ENCODE results near the gene ARHGAP22. TPM values are rescaled to one million over a fixed set of nuclear protein-coding genes. Genes with fewer than 3 reads are reported as not detected.

Gene ARHGAP22
- total RNA-seq, 1 experiment from 2014 or later, result 9.9 TPM

GRCh38 chr10:48640326-48640725, 35.5 kb upstream of the ARHGAP22 start:
- 0 out of 4 replicates have a peak, but pooled peaks cover 0 to 6% of the 10 kb centered on the region in 2 experiments for H3K9me3 ChIP-seq (ENCODE audit: control insufficient read depth in 1 of 2, insufficient read depth in 1 of 2, low read depth in 1 of 2, low read length in 2 of 2)
- H3K36me3 ChIP-seq (ENCODE audit: control insufficient read depth in 1 of 2, insufficient read depth in 2 of 2, low read length in 2 of 2), result no peaks in the 10 kb centered on the region
- no peak overlapping the region for H3K4me2 ChIP-seq (ENCODE audit: low read length)
- H3K27me3 ChIP-seq (ENCODE audit: insufficient read depth, low read length), result no peaks in the 10 kb centered on the region
- DNase-seq (ENCODE audit: low read depth, low spot score) (no peak), ATAC-seq (no peak)
- H3K4me1 ChIP-seq (ENCODE audit: control insufficient read depth in 1 of 2, insufficient read depth in 2 of 2, low read length in 2 of 2), result no peaks in the 10 kb centered on the region
- intact Hi-C loops (cut with micrococcal nuclease), result no loop called here
- H2AFZ ChIP-seq (ENCODE audit: low read depth, low read length, poor library complexity, severe bottlenecking), result no peak overlapping the region
- H3K9me2 ChIP-seq (ENCODE audit: insufficient read depth), result no peaks in the 10 kb centered on the region
- H3K27ac ChIP-seq (ENCODE audit: low read depth, low read length), result no peak overlapping the region
- H4K20me1 ChIP-seq (ENCODE audit: insufficient read depth), result no peaks in the 10 kb centered on the region
- no TSS peak for BruUV-seq (replicated peaks)
- no peak overlapping the region for H3K9ac ChIP-seq (ENCODE audit: low read length)
- H3K4me3 ChIP-seq (replicated peaks in 1 of 2; ENCODE audit: low read depth in 1 of 2, low read length in 2 of 2), result no peak overlapping the region
- ChIA-PET CTCF (no interaction called here), RAD21 (ENCODE audit: low non-redundant PET in 1 of 2, low total read pairs in 2 of 2, uncharacterized antibody in 2 of 2, unreplicated experiment in 2 of 2) (no interaction called here), POLR2A (no interaction called here)
- TF ChIP-seq EZH2 (IDR thresholded peaks at IDR 0.05), result no peak
- no peak for TF ChIP-seq ZBTB33 (IDR thresholded peaks at IDR 0.05; ENCODE audit: extremely low read depth, insufficient replicate concordance, low read length)
- no peak for TF ChIP-seq ATF3 (IDR thresholded peaks at IDR 0.05)
- no peak for TF ChIP-seq SRF (IDR thresholded peaks at IDR 0.05; ENCODE audit: low read depth)
- no peak for TF ChIP-seq JUND (IDR thresholded peaks at IDR 0.05)
- no peak for TF ChIP-seq POLR2AphosphoS5 (IDR thresholded peaks at IDR 0.05; ENCODE audit: low read depth, low read length)
- no peak for TF ChIP-seq YY1 (IDR thresholded peaks at IDR 0.05; ENCODE audit: extremely low read depth, insufficient replicate concordance, low read depth, low read length)
- TF ChIP-seq, protein P1, sequence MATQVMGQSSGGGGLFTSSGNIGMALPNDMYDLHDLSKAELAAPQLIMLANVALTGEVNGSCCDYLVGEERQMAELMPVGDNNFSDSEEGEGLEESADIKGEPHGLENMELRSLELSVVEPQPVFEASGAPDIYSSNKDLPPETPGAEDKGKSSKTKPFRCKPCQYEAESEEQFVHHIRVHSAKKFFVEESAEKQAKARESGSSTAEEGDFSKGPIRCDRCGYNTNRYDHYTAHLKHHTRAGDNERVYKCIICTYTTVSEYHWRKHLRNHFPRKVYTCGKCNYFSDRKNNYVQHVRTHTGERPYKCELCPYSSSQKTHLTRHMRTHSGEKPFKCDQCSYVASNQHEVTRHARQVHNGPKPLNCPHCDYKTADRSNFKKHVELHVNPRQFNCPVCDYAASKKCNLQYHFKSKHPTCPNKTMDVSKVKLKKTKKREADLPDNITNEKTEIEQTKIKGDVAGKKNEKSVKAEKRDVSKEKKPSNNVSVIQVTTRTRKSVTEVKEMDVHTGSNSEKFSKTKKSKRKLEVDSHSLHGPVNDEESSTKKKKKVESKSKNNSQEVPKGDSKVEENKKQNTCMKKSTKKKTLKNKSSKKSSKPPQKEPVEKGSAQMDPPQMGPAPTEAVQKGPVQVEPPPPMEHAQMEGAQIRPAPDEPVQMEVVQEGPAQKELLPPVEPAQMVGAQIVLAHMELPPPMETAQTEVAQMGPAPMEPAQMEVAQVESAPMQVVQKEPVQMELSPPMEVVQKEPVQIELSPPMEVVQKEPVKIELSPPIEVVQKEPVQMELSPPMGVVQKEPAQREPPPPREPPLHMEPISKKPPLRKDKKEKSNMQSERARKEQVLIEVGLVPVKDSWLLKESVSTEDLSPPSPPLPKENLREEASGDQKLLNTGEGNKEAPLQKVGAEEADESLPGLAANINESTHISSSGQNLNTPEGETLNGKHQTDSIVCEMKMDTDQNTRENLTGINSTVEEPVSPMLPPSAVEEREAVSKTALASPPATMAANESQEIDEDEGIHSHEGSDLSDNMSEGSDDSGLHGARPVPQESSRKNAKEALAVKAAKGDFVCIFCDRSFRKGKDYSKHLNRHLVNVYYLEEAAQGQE (IDR thresholded peaks at IDR 0.05; ENCODE audit: low read depth), result no peak
- no peak for TF ChIP-seq SIN3A (IDR thresholded peaks at IDR 0.05; ENCODE audit: low read depth)
- TF ChIP-seq ELF1 (IDR thresholded peaks at IDR 0.05; ENCODE audit: borderline replicate concordance, low read depth), result no peak
- TF ChIP-seq FOSL1 (IDR thresholded peaks at IDR 0.05; ENCODE audit: low read depth), result no peak
- TF ChIP-seq SP1 (IDR thresholded peaks at IDR 0.05; ENCODE audit: low read depth), result no peak
- no peak for TF ChIP-seq EZH2phosphoT487 (IDR thresholded peaks at IDR 0.05; ENCODE audit: borderline replicate concordance)
- H3K79me2 ChIP-seq (ENCODE audit: insufficient read depth, low read length), result no peaks in the 10 kb centered on the region

Measured in HCT116 (cell line).